DMS79 (cell line): Measurements from ENCODE around the gene CDKN2B-AS1.
"Not testable (repeated sequence)": the region's sequence is repeated elsewhere in the genome, so short reads cannot be mapped to it uniquely, and the experiment has no call there.

Experiments
- DNase-seq: peaks from one replicate; lab custom pipeline; 2025; lab: John Stamatoyannopoulos, UW

Gene CDKN2B-AS1

DNA sequence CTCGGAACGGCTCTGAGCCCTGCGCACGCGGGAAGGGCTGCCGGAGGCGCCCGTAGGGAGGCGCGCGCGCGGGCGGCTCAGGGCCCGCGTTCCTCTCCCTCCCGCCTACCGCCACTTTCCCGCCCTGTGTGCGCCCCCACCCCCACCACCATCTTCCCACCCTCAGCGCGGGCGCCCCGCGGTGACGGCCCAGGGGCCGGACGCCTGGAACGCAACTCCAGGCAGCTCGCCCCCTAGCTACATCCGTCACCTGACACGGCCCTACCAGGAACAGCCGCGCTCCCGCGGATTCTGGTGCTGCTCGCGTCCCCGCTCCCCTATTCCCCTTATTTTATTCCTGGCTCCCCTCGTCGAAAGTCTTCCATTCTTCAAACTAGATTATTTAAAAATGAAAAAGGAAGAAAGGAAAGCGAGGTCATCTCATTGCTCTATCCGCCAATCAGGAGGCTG is at the start of gene CDKN2B-AS1:
Gene CDKN2B-AS1, plus strand, starts transcription at position 236 of the 450 bp plus-strand sequence.
- peak; percentile 87 for DNase-seq

- DNase-seq = no peak
Observed at GRCh38 chr9:21945606-21946005, 49.0 kb upstream of the CDKN2B-AS1 start.

DNA sequence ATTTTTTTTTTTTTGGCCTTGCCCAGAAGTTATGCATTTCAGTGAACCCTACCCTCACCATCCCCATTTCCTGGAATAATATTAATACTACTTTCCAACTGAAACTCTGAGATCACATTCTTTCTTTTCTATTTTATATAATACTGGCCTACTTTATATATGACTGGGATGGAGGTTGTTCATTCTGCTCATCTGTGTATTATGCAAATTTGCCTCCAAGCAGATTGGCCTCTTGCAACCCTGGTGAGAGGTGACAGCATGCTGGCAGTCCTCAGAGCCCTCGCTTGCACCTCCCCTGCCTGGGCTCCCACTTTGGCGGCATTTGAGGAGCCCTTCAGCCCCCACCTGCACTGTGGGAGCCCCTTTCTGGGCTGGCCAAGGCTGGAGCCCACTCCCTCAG is 35.8 kb upstream of the CDKN2B-AS1 start:
- DNase-seq = no peak

DNA sequence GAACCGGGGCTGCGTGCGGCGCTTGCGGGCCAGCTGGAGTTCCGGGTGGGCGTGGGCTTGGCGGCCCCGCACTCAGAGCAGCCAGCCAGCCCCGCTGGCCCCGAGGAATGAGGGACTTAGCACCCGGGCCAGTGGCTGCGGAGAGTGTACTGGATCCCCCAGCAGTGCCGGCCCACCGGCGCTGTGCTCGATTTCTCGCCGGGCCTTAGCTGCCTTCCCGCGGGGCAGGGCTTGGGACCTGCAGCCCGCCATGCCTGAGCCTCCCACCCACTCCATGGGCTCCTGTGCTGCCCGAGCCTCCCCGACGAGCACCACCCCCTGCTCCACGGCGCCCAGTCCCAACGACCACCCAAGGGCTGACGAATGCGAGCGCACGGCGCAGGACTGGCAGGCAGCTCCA is 35.3 kb upstream of the CDKN2B-AS1 start:
- not testable (repeated sequence) for DNase-seq

DNA sequence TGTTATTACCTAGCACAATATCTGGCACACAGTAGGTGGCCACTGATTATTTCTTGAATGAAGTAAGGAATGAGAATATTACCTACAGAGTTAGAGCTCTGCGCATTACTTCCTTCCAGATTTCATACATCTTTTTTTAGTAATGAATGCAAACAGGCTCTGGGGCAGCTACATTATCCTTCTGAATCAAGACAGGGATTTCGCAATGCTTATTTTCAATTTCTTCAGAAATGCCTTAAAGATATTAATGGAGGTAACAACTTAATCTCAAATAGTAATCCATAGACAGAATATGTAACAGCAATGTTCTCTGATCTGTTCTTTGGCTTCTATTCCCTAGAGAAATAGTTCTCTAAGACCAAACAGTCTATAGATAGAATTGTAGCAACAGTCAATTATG is 33.0 kb upstream of the CDKN2B-AS1 start:
- DNase-seq = no peak

DNA sequence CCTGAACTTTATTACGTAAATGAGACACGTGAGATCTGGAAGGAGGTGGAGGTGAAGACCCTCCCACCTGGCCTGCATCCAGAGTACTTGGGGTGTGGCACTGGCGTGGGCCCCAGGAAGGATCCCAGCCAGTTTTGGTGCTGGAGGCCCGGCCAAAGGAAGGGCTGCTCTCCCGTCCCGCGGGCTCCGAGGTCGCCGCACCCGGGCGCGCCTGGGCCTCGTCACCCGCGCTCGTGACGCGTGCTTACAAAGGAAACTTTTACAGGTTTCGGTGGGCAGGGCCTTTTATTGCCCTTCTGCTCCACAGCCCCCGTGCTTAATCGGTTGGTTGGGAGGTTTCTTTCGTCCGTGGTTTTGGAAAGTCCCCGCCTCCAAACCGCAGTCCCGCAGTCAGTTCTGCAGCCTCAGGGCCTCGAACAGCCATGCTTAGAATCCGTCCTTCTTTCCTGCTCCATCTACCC is 29.6 kb upstream of the CDKN2B-AS1 start:
- no peak for DNase-seq

- DNase-seq = no peak
Observed at GRCh38 chr9:21965401-21965951, 29.1 kb upstream of the CDKN2B-AS1 start.

DNA sequence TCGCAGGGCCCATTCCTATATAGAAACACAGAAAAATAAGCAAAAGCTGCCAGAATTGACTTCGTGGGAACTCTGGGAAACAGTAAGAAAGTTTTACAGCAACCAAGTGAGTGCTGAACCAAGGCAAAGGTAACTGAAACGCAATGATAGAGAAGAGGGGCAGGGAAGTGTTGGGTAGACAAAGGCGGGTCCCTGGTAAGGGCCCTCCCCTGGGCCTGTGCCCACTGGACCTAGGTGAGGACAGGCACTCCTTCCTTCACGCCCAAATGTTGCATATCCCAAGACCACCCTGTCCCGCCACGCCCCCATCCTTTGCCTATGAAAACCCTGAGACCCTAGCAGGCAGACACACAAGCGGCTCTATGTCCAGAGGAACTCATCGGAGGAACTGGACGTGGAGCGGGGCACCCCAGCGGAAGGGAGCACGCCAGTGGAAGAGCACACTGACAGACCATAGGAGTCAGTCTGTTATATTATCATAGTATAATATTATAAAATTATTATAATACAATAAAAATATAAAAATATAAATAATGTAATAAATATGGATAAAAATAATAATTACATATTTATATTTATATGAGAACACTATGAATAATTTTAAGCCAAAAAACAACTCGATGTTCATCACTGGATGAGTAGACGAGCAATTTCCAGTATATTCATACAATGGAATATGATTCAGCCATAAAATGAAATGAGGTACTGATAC is 28.3 kb upstream of the CDKN2B-AS1 start:
- no peak for DNase-seq

DNA sequence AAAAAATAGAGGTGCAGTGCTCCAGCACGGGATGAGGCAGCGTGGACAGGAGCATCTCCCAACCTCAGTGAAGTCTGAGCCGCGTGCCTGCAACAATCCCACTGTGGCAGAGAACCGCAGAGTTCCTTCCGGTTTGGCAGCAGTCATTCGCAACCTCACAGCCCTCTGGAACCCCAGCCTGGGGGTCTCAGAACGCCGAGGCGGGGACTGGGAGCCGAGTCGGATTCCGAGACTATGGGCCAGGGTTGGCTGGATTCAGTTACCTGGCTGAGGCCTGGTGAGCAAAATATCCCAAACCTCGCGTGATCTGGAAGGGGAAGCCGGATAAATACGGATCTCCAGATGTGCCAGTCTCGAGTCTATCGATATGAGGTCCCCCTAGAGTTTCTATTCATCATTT is 27.4 kb upstream of the CDKN2B-AS1 start:
- no peak for DNase-seq

- DNase-seq = no peak
Observed at GRCh38 chr9:21967702-21968101, 26.9 kb upstream of the CDKN2B-AS1 start.

DNA sequence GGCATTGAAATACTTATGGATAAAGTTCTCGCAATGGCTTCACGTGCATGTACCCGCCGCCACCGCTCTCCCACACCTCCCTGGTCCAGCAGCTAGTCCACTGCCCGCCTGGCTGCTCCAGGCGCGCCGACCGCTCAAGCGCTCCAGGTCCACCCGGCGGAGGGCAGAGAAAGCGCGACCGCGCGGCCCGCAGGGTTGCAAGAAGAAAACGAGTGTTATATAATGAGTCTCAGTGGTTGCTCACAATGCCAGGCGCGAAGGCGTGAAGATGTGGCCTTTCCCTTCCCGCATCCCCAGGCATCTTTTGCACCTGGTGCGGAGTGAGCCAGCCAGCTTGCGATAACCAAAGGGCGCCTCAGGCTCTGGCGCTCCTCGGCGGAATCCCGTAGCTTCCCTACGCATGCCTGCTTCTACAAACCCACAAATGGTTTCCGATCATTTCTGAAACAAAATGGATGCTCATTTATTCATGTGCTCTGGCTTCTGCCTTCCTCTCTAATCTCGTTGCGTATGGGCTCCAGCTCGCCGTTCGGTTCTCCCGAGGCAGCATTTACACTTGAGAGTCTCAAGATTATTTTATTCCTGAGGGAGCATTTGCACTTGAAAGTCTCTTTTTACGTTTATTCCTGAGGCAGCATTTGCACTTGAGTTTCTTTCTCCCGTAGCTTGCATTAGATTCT is 26.1 kb upstream of the CDKN2B-AS1 start:
- DNase-seq = no peak

DNA sequence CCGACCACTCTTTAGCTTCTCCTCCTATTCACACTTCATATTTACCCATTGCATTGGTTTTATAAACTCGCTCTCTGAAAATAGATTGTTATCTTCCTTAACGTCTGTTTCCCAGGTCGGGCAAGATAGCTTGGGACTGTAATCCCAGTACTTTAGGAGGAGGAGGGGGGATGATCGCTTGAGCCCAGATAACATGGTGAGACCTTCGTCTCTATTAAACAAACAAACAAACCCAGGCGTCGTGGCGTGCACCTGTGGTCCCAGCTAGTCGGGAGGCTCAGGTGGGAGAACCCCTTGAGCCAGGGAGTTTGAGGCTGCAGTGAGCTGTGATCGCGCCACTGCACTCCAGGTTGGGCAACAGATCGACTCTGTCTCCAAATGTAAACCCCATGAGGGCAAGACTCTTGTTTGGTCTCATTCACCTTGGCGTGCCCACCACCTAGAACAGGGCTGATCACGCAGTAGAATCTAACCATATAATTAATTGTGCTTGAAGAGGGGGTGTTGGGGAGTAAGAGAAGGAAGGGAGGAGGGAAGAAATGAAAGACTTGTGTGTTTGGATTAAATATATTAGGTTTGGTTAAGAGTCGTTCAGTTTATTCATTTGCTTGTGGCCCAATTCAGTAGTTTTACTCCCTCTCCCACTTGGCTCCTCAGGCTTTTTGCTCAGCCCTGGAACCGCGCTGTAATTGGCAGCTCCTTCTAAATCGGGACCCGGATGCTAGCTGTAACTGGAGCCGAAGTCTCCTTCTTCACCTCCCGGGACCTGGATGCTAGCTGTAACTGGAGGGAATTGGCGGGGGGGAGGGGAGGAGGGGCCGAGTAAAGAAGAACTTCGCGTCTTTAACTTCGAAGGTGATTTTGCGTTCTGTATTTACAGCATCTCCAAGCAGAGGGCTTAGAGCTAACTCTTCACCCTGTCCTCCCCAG is 25.3 kb upstream of the CDKN2B-AS1 start:
- no peak for DNase-seq

GRCh38 chr9:21969951-21970799 is 24.4 kb upstream of the CDKN2B-AS1 start:
- DNase-seq = no peak

- DNase-seq = no peak
Observed at GRCh38 chr9:21970800-21971640, 23.6 kb upstream of the CDKN2B-AS1 start.

DNA sequence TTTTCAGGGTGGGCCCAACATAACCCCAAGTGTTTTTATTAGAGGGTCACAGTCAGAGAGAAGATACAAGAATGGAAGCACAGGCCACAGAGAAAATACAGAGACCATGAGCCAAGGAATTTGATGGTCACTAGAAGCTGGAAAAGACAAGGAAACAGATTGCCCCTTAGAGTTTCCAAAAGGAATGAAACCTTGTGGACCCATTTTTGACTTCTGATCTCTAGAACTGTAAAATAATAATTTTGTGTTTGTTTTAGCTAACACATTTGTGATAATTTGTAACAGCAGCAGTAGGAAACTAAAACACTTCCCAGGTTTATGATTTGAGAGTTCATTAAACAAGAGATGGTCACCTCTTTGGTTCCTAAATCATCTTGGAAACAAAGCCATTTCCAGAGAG is 22.2 kb upstream of the CDKN2B-AS1 start:
- no peak for DNase-seq

GRCh38 chr9:21974343-21974721 is 20.3 kb upstream of the CDKN2B-AS1 start:
- DNase-seq = peak; percentile 39

DNA sequence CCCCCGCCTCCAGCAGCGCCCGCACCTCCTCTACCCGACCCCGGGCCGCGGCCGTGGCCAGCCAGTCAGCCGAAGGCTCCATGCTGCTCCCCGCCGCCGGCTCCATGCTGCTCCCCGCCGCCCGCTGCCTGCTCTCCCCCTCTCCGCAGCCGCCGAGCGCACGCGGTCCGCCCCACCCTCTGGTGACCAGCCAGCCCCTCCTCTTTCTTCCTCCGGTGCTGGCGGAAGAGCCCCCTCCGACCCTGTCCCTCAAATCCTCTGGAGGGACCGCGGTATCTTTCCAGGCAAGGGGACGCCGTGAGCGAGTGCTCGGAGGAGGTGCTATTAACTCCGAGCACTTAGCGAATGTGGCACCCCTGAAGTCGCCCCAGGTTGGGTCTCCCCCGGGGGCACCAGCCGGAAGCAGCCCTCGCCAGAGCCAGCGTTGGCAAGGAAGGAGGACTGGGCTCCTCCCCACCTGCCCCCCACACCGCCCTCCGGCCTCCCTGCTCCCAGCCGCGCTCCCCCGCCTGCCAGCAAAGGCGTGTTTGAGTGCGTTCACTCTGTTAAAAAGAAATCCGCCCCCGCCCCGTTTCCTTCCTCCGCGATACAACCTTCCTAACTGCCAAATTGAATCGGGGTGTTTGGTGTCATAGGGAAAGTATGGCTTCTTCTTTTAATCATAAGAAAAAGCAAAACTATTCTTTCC is 19.7 kb upstream of the CDKN2B-AS1 start:
- peak; percentile 93 for DNase-seq

DNA sequence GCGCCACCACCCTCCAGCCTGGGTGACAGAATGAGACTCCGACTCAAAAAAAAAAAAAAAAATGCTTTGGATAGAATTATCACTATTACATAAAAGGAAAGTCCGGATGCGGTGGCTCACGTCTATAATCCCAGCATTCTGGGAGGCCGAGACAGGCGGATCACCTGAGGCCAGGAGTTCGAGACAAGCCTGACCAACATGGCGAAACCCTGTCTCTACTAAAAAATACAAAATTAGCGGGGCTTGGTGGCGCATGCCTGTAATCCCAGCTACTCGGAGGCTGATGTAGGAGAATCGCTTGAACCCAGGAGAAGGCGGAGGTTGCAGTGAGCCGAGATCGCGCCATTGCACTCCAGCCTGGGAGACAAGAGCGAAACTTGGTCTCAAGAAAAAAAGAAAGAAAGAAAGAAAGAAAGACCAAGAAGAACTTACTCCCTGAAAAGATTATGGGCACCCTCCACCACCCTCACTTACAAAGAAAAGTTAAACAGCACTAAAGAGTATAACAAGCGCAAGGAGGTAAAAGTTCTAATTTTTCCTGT is 18.2 kb upstream of the CDKN2B-AS1 start:
- no peak for DNase-seq

DNA sequence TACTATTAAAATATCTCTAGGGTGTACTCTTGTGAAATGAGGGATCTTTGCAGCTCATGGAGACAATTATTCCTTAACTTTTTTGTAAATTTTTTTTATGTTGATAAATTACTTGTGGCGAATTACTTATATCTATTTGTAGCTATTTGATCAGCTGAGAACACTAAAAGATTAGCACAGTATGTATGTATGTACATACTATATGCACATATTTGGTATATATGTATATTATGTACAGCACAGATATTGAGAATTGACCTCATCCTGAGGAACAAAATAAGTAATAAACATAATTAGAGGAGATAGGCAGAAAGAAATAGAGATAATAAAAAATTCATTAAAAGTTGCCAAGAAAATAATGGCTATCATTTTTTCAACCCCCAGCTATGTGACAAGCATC is 12.2 kb upstream of the CDKN2B-AS1 start:
- DNase-seq = no peak
